ENCODE measurements around the gene PLCB1.
"Not testable (repeated sequence)": the region's sequence is repeated elsewhere in the genome, so short reads cannot be mapped to it uniquely, and the experiment has no call there.

Gene PLCB1

GRCh38 chr20:8156235-8157079 lies 24.4 kb downstream of the PLCB1 start:
- DNase-seq = no peak

GRCh38 chr20:8159217-8159616 lies 27.2 kb downstream of the PLCB1 start:
- DNase-seq = not testable (repeated sequence)

GRCh38 chr20:8161264-8162071 lies 29.4 kb downstream of the PLCB1 start:
- no peak for DNase-seq

- no peak for DNase-seq
These were observed 30.5 kb downstream of the PLCB1 start for GRCh38 chr20:8162610-8163009.

- no peak for DNase-seq
These were observed 31.5 kb downstream of the PLCB1 start for GRCh38 chr20:8163543-8163942.

- no peak for DNase-seq
These were observed 34.7 kb downstream of the PLCB1 start for GRCh38 chr20:8166730-8167129.

GRCh38 chr20:8168785-8169288 lies 36.8 kb downstream of the PLCB1 start:
- DNase-seq = no peak

GRCh38 chr20:8170921-8171320 lies 38.9 kb downstream of the PLCB1 start:
- DNase-seq = no peak

GRCh38 chr20:8172191-8172590 lies 40.1 kb downstream of the PLCB1 start:
- DNase-seq = no peak

- DNase-seq = no peak
These were observed 43.9 kb downstream of the PLCB1 start for GRCh38 chr20:8175741-8176675.

GRCh38 chr20:8183526-8183925 lies 51.5 kb downstream of the PLCB1 start:
- DNase-seq = no peak

- no peak for DNase-seq
These were observed 55.7 kb downstream of the PLCB1 start for GRCh38 chr20:8187740-8188139.

- no peak for DNase-seq
These were observed 58.2 kb downstream of the PLCB1 start for GRCh38 chr20:8190043-8190880.

GRCh38 chr20:8194721-8195120 lies 62.7 kb downstream of the PLCB1 start:
- DNase-seq = no peak

- no peak for DNase-seq
These were observed 64.0 kb downstream of the PLCB1 start for GRCh38 chr20:8196096-8196495.

GRCh38 chr20:8200220-8200619 lies 68.2 kb downstream of the PLCB1 start:
- DNase-seq = no peak

GRCh38 chr20:8203366-8203765 lies 71.3 kb downstream of the PLCB1 start:
- no peak for DNase-seq

- no peak for DNase-seq
These were observed 73.9 kb downstream of the PLCB1 start for GRCh38 chr20:8205996-8206395.

GRCh38 chr20:8208226-8208625 lies 76.2 kb downstream of the PLCB1 start:
- no peak for DNase-seq

- no peak for DNase-seq
These were observed 77.0 kb downstream of the PLCB1 start for GRCh38 chr20:8209061-8209460.

GRCh38 chr20:8210749-8211148 lies 78.7 kb downstream of the PLCB1 start:
- no peak for DNase-seq

- DNase-seq = no peak
These were observed 80.2 kb downstream of the PLCB1 start for GRCh38 chr20:8212286-8212685.

Measured in NCI-H1048 (cell line).